Thyroid gland (tissue), 4 donors: ENCODE data around the gene SETBP1. TPM values are rescaled to one million over a fixed set of nuclear protein-coding genes. Genes with fewer than 3 reads are reported as not detected.
A peak's percentile ranks its signal among the peaks of the same experiment; 100 is the strongest.

Experiments used
- DNase-seq, 2 donors: peaks; one replicate each; pipeline ENCODE4 v3.0.0-alpha.2; 2019
- H3K27ac ChIP-seq, 3 donors: fragments of 200-600 bp; sonication (generic); 1 replicate in 2 of 3; 2 replicates in 1 of 3; pipeline ENCODE4 v1.5.1; 2016 to 2019; ENCODE audit warnings: mild to moderate bottlenecking in 1 of 3, moderate library complexity in 1 of 3
- H3K27me3 ChIP-seq: fragments of 200-600 bp; sonication (generic); one replicate; pipeline ENCODE4 v1.5.1; 2019
- H3K36me3 ChIP-seq, 2 donors: fragments of 200-600 bp; sonication (generic); one replicate each; pipeline ENCODE4 v1.5.1; 2016 to 2019
- H3K4me1 ChIP-seq, 2 donors: fragments of 200-600 bp; sonication (generic); one replicate each; pipeline ENCODE4 v1.5.1; 2017 to 2019
- H3K4me3 ChIP-seq, 3 donors: fragments of 200-600 bp; sonication (generic); replicated peaks in 1 of 3; 1 replicate in 2 of 3; 2 replicates in 1 of 3; pipeline ENCODE4 v1.5.1; 2016; ENCODE audit warnings: mild to moderate bottlenecking in 1 of 3
- H3K9me3 ChIP-seq: fragments of 200-600 bp; sonication (generic); one replicate; pipeline ENCODE4 v1.5.1; 2017
- POLR2A ChIP-seq, 2 donors: fragments of 450-650 bp; IDR thresholded peaks; one replicate each; pipeline ENCODE4 v1.6.1; 2017; ENCODE audit warnings: antibody characterized with exemption in 2 of 2, mild to moderate bottlenecking in 2 of 2, moderate library complexity in 1 of 2
- whole genome bisulfite sequencing, 2 donors: methylation state at CpG; one replicate each; pipeline ENCODE4 v1.1.5; 2017; 5-methylcytosine and 5-hydroxymethylcytosine counted together
- intact Hi-C: fragments of 100-400 bp; cut with DNase I; formaldehyde crosslinking; loops from one replicate; pipeline ENCODE4 v1.15.1; 2023
- total RNA-seq, 4 donors: library from RNA; depleted of rRNA; stranded (reverse); fragments of >200 nt; gene quantifications; one replicate each; pipeline ENCODE4 v1.2.3, GENCODE V29; 2016
- TF ChIP-seq, protein P1 (sequence below), 6 experiments: fragments of 200-600 bp in 3 of 6; fragments of 450-650 bp in 3 of 6; sonication (generic) in 3 of 6; IDR thresholded peaks; one replicate each; pipeline ENCODE4 v1.5.1; 2016 to 2019; ENCODE audit warnings: antibody characterized with exemption in 6 of 6, mild to moderate bottlenecking in 2 of 6, inconsistent platforms in 1 of 6, moderate library complexity in 1 of 6

SETBP1 gene
- total RNA-seq, result 10 to 100 TPM; 32.1 to 72.0 (median 42.0) TPM

GRCh38 chr18:44680273-44681075 lies at the start of gene SETBP1:
TSS of gene SETBP1 (plus strand) at chr18:44680888. CDS start at chr18:44701347, 20,459 bp downstream.
- H3K27ac ChIP-seq, result peak within 1 kb of the TSS; percentile 84 to 97 (median 85)
- no peaks in the 10 kb centered on the region for H3K36me3 ChIP-seq
- no peak for TF ChIP-seq POLR2A (IDR thresholded peaks at IDR 0.05)
- TF ChIP-seq, protein P1, sequence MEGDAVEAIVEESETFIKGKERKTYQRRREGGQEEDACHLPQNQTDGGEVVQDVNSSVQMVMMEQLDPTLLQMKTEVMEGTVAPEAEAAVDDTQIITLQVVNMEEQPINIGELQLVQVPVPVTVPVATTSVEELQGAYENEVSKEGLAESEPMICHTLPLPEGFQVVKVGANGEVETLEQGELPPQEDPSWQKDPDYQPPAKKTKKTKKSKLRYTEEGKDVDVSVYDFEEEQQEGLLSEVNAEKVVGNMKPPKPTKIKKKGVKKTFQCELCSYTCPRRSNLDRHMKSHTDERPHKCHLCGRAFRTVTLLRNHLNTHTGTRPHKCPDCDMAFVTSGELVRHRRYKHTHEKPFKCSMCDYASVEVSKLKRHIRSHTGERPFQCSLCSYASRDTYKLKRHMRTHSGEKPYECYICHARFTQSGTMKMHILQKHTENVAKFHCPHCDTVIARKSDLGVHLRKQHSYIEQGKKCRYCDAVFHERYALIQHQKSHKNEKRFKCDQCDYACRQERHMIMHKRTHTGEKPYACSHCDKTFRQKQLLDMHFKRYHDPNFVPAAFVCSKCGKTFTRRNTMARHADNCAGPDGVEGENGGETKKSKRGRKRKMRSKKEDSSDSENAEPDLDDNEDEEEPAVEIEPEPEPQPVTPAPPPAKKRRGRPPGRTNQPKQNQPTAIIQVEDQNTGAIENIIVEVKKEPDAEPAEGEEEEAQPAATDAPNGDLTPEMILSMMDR (IDR thresholded peaks at IDR 0.05), result peak in 1 of 6 experiments; percentile 24
- peak within 1 kb of the TSS in 2 of 3 donors; percentile 80 to 82 for H3K4me3 ChIP-seq
- intact Hi-C loops, result loop anchor here (10.0 kb wide), 1 partner anchor 144 kb away; no protein-coding TSS in a partner anchor
- H3K4me1 ChIP-seq, result peaks cover 7 to 14% of the 10 kb centered on the region in 2 donors
- H3K27me3 ChIP-seq, result no peaks in the 10 kb centered on the region
- no peaks in the 10 kb centered on the region for H3K9me3 ChIP-seq
- 1 to 3% methylated on average over 7 to 12 of the region's 64 CpGs for WGBS, 2 donors
- peak; percentile 75 to 77 for DNase-seq

- Histone ChIP-seq H3K27me3 (no peaks in the 10 kb centered on the region), H3K9me3 (no peaks in the 10 kb centered on the region), H3K4me1 (peaks cover 22 to 25% of the 10 kb centered on the region in 2 donors), H3K27ac (no peak overlapping the region), H3K4me3 (no peak overlapping the region), H3K36me3 (no peaks in the 10 kb centered on the region)
- TF ChIP-seq, protein P1 (IDR thresholded peaks at IDR 0.05), result no peak
- no peak for TF ChIP-seq POLR2A (IDR thresholded peaks at IDR 0.05)
- no peak for DNase-seq
- intact Hi-C loops, result no loop called here
- WGBS, 2 donors, result 94 to 95% methylated on average over 3 of the region's 3 CpGs
Measured at GRCh38 chr18:44632469-44633145, 48.1 kb upstream of the SETBP1 start.

GRCh38 chr18:44635546-44635945 lies 45.1 kb upstream of the SETBP1 start:
- peaks cover 28 to 32% of the 10 kb centered on the region in 2 donors for H3K4me1 ChIP-seq
- no peak for DNase-seq
- H3K9me3 ChIP-seq, result no peaks in the 10 kb centered on the region
- no peak overlapping the region for H3K4me3 ChIP-seq
- no peaks in the 10 kb centered on the region for H3K27me3 ChIP-seq
- WGBS, 2 donors, result 80 to 87% methylated on average over 3 of the region's 3 CpGs
- peak overlapping the region; percentile 34 to 58 (median 52) for H3K27ac ChIP-seq
- TF ChIP-seq, protein P1 (IDR thresholded peaks at IDR 0.05), result no peak
- no peak for TF ChIP-seq POLR2A (IDR thresholded peaks at IDR 0.05)
- intact Hi-C loops, result no loop called here
- H3K36me3 ChIP-seq, result no peaks in the 10 kb centered on the region

- TF ChIP-seq, protein P1 (IDR thresholded peaks at IDR 0.05), result no peak
- no peak for TF ChIP-seq POLR2A (IDR thresholded peaks at IDR 0.05)
- H3K4me1 ChIP-seq, result peaks cover 28 to 32% of the 10 kb centered on the region in 2 donors
- no peaks in the 10 kb centered on the region for H3K9me3 ChIP-seq
- H3K36me3 ChIP-seq, result no peaks in the 10 kb centered on the region
- intact Hi-C loops, result no loop called here
- no peak for DNase-seq
- no peak overlapping the region for H3K4me3 ChIP-seq
- peak overlapping the region; percentile 8 to 58 (median 40) for H3K27ac ChIP-seq
- H3K27me3 ChIP-seq, result no peaks in the 10 kb centered on the region
Measured at GRCh38 chr18:44636241-44636640, 44.4 kb upstream of the SETBP1 start.
